Loucy (cell line): ENCODE data around the gene OSM.
A peak's percentile ranks its signal among the peaks of the same experiment; 100 is the strongest.

Experiments
- CTCF ChIP-seq: fragments of 200-600 bp; sonication (generic); conservative IDR thresholded peaks from 2 replicates; pipeline ENCODE4 v1.5.1; 2014; ENCODE audit warnings: mild to moderate bottlenecking, antibody characterized with exemption, low read length
- EZH2phosphoT487 ChIP-seq: fragments of 200-600 bp; IDR thresholded peaks from 2 replicates; pipeline ENCODE4 v1.6.1; 2018; ENCODE audit warnings: antibody characterized with exemption, mild to moderate bottlenecking, moderate library complexity, borderline replicate concordance

GRCh38 chr22:30245985-30246813 is 20.5 kb downstream of the OSM start, which contains the start of gene LIF:
- TF ChIP-seq CTCF (peak; percentile 26), EZH2phosphoT487 (no peak)
